ENCODE results near the gene DGKI. TPM values are rescaled to one million over a fixed set of nuclear protein-coding genes. Genes with fewer than 3 reads are reported as not detected.

The DGKI gene
- total RNA-seq, 1 experiment from 2014 or later: 0.55 TPM

GRCh38 chr7:137635132-137635531 is 211.6 kb downstream of the DGKI start:
- Histone ChIP-seq H2BK120ac (ENCODE audit: low read depth, low read length, poor library complexity, severe bottlenecking) (no peak overlapping the region), H3K23me2 (ENCODE audit: insufficient read length, low read depth, low read length, poor library complexity, severe bottlenecking) (no peaks in the 10 kb centered on the region), H3K27me3 (ENCODE audit: insufficient read depth, low read length) (no peaks in the 10 kb centered on the region), H3K4me2 (ENCODE audit: insufficient read depth, insufficient read length, low read length) (no peak overlapping the region), H2AK5ac (ENCODE audit: insufficient read length, low read length) (no peak overlapping the region), H3K23ac (ENCODE audit: insufficient read length, low read depth, low read length) (no peak overlapping the region), H2BK15ac (ENCODE audit: low read depth, low read length) (no peak overlapping the region), H3K4ac (ENCODE audit: low read depth, low read length) (no peak overlapping the region), H3K79me1 (ENCODE audit: insufficient read depth, low read depth, low read length, poor library complexity, severe bottlenecking) (no peaks in the 10 kb centered on the region), H4K5ac (ENCODE audit: insufficient read length, low read depth, low read length) (no peak overlapping the region), H2BK20ac (ENCODE audit: low read depth, low read length, poor library complexity, severe bottlenecking) (no peak overlapping the region), H2BK5ac (ENCODE audit: insufficient read length, low read length) (no peak overlapping the region), H3K27ac (ENCODE audit: insufficient read length, low read depth, low read length) (no peak overlapping the region), H4K8ac (replicated peaks; ENCODE audit: insufficient read length, low read depth, low read length) (no peak overlapping the region), H4K20me1 (ENCODE audit: control insufficient read depth, insufficient read depth, insufficient read length) (no peaks in the 10 kb centered on the region), H3K56ac (ENCODE audit: insufficient read length, low read depth, low read length) (no peak overlapping the region), H3K79me2 (ENCODE audit: insufficient read depth, low read length) (no peaks in the 10 kb centered on the region), H3T11ph (ENCODE audit: low read length) (no peak overlapping the region), H3K9ac (ENCODE audit: extremely low read depth, insufficient read length, low read length) (no peak overlapping the region), H3K4me1 (ENCODE audit: insufficient read depth, low read length) (no peaks in the 10 kb centered on the region), H3K18ac (ENCODE audit: insufficient read length, low read depth, low read length) (no peak overlapping the region), H2BK12ac (ENCODE audit: insufficient read length, low read depth, low read length) (no peak overlapping the region), H4K91ac (ENCODE audit: insufficient read length, low read depth, low read length) (no peak overlapping the region), H3K14ac (ENCODE audit: insufficient read depth, low read length) (no peak overlapping the region), H2AFZ (ENCODE audit: low read length) (no peak overlapping the region), H3K9me3 (ENCODE audit: control insufficient read depth, low read depth, low read length) (no peaks in the 10 kb centered on the region)
- WGBS (ENCODE audit: extremely low coverage, insufficient read length, low lambda C conversion rate): no CpG with 5 or more reads among the region's 3 CpGs
- Mint-ChIP-seq H3K27ac (no peak overlapping the region), H3K4me3 (no peak overlapping the region), H3K4me1 (0 out of 4 replicates have a peak, but pooled peaks cover 0 to 2% of the 10 kb centered on the region in 2 experiments), H3K27me3 (ENCODE audit: low read depth) (no peaks in the 10 kb centered on the region), H3K9me3 (0 out of 5 replicates have a peak, but pooled peaks cover 0 to 2% of the 10 kb centered on the region in 2 experiments), H3K36me3 (ENCODE audit: insufficient read depth in 1 of 3, low read depth in 3 of 3) (no peaks in the 10 kb centered on the region)
- no peak for DNase-seq
- no peak for TF ChIP-seq CTCF (conservative IDR thresholded peaks at IDR 0.05)
